Left renal cortex interstitium (tissue), 4 donors: Measurements from ENCODE around the gene ZFP92. TPM values are rescaled to one million over a fixed set of nuclear protein-coding genes. Genes with fewer than 3 reads are reported as not detected.

Experiments used
- DNase-seq, 4 donors: peaks; one replicate each; pipeline ENCODE4 v3.0.0-alpha.2; 2013; ENCODE audit warnings: low read depth in 4 of 4, low spot score in 2 of 4, missing footprints in 1 of 4
- polyA plus RNA-seq, 4 donors: library from polyadenylated mRNA; unstranded; fragments of 120-200 nt; gene quantifications; one replicate each; pipeline ENCODE4 v1.2.1, GENCODE V29; 2013; ENCODE audit not compliant: insufficient read length in 4 of 4

Gene ZFP92
- polyA plus RNA-seq, 4 donors: 0.75 to 1.1 (median 0.97) TPM

DNA sequence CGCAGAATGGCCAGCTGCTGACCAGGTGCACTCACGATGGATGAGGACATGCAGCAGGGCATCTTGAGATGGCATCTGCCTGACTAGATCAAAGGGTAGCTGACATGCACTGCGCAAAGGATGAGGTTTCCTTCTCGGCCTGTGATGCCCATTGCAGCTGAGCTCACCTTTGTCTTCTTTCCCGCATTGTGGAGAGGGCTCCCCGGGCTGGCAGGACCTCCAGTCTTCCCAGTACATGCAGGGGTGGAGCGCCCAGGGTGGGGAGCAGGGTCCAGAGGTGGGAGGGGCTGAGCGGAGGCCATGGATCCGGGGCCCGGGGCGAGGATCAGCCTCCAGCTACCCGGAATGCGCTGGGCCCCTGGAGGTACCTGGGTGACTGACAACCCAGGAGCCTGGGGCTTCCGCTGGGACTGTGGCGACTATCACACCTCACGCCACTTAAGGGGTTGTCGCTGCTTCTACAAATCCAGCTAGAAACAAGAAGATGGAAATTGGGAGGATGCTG lies 22.6 kb downstream of the ZFP92 start:
- DNase-seq: no peak

DNA sequence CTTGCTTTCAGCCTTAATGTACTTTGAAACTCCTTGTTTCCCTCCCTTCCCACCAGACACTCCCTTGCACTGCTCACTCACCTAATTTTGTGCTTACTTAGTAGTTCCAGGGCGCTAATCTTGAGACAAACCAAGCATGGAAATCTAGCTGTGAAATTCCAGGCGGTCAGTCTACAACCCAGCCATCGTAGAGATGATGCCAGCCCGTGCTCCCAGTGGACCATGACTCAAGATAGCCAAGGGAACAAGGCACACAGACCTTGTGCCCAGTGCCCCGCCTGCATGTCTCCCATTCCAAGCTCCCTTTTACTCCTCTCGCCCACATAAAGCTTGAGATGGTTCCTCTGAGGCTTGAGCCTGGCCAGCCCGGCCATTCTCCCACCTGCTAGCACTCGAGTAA lies 23.5 kb downstream of the ZFP92 start:
- no peak for DNase-seq

DNA sequence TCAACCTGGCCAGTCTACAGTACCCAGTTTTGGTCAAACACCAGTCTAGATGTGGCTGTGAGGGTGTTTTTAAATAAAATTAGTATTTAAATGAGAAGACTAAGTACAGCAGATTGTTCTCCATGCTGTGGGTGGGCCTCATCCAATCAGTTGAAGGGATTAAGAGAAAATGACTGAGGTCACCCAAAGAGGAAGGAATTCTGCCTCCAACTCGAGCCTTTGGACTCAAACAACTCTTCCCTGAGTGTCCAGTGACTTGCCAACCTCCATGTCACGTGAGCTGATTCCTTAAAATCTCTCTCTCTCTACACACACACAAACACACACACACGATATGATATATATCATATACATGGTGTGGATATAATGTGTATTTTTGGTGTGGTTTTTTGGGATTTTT lies 24.6 kb downstream of the ZFP92 start:
- no peak for DNase-seq

DNA sequence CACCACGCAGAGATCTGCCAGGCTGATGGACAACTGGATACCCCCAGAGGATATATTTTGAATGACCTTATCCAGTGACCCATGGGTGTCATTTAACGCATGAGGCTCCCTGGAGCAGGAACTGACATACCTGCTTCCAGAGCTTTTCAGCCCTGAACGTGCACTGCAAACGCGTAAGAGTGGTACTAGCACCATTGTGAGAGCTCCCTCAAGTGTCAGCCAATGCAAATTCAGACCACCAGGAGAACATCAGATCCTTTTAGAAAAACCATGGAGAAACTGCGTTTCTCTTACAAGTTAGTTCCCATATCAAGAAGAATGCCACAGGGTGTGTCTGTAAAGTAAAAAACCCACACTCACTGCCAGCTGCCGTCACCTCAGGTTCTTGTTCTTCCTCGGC lies 27.3 kb downstream of the ZFP92 start:
- peak in 1 of 4 donors; percentile 18 for DNase-seq

DNA sequence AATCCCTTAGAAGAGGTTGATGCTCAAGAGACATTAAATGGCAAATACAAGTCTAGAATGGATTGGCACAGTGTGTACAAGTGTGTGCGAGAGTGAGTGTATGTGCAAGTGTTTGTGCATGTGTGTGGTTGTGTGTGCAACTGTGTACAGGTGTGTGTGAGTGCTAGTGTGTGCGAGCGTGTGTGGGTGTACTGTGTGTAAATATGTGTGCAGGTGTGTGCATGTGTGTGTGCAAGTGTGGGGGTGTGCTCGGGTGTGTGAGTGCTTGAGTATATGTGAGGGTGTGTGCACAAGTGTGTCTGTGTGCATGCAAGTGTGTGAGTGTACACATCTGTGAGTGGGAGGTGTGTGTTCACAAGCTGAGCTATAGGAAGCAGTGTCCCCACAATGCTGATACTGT lies 28.7 kb downstream of the ZFP92 start:
- no peak for DNase-seq

DNA sequence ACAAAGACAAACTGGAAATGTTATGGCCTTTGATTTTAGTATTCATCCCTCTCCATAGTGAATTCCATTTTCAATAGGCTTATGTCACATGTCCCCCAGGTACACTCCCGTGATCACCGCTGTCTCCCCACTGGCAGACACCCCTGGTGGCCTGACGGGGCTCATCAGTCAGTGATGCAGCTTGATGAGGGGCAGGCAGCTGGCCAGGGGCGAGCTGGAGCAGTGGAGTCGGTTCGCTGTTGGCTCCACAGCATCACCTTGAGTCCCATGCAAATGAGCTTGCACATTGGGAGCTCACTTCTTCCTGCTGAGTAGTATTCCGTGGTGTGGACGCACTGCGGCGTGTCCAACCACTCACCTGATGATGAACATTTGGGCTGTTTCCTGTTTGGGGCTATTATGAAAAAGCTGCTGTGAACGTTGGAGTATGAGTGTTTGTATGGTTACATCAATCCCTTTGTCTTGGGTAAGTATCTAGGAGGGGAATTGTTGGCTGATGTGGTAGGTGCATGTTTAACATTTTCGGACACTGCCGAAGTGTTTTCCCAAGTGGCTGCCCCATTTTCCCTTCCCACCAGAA lies 29.4 kb downstream of the ZFP92 start:
- no peak for DNase-seq

DNA sequence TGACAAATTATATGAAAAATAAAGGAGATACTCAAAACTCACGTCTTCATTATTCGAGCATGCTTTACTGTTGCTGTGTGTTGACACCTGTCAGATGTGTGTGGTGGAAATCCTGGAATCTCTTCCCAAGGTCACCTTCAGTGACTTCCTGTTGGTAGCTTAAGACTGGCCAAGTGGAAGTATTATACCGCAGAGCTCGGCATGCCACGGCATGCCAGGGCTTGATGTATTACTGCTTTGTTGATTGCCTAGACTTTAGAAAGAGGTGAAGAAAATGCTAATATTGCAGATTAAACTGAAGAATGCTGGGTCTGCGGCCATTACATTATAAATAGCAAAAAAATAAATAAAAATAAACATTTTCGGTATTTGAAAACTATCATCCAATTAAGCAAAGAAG lies 30.0 kb downstream of the ZFP92 start:
- DNase-seq: no peak

DNA sequence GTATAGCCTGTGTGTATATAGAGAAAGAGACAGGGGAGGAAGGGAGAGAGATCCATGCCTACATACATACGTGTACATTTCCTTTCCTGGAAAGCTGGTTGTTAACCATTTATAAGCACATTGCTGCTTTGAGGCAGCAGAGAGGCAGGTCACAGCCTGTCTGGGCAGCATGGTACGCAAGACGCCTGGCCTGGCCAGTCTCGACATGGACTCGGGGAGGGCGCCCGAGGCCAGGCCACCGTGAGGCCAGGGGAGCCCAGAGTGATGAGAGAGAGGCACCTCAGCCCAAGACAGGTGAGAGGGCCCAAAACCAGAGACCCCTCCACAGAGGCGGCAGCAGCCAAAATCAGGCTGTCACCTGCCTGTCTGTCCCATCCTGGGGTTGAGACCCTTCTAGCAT lies 30.7 kb downstream of the ZFP92 start:
- no peak for DNase-seq

DNA sequence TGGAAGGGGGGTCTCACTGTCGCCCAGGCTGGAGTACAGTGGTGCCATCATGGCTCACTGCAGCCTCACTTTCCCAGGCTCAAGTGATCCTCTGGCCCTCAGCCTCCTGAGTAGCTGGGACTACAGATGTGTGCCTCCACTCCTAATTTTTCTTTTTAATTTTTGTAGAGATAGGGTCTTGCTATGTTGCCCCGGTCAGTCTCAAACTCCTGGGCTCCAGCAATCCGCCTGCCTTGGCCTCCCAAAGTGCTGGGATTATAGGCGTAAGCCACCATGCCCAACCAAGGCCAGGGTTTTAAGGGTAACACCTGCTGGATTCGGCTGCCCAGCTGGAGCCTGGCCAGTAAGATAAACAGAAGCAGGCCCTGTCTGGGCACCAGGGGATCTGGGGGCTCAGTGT lies 31.2 kb downstream of the ZFP92 start:
- no peak for DNase-seq

DNA sequence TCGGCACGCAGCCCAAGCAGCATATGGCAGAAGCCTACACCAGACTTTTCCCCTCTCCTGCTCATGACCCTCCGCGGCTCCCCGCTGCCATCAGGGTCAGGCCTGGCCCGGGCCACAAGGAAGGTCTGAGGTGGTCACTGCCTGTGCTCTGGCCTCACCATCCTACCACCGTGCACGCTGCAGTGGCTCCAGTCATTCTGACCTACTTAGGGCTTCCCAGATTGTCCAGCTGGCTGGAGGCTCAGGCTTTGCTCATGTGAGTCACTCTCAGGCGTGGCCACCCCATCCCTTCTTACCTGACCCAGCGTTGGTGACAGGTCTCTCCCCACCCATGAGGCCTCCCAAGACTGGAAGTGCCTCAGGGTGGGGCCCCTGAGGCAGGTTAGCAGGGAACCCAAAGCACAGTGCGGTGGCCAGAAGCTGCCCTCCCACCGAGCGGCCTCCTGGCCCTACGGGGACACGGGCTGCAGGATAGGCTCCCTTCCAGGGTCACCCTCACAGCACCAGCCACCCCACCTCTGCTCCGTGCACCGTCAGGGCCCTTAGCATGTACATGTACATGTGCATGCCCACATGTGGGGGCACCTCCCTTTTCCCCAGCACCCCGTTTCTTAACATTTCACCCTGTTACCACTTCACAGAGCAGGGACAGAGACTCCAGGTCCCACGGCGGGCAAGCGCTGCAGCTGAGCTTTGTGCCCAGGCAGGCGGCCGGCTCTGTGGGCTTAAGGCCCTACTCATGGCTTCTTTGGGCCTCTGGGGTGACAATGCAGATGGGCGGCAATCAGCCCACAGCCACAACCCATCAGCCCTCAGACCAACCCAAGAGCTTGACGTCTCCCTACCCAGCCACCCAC lies 32.4 kb downstream of the ZFP92 start:
- DNase-seq: no peak

DNA sequence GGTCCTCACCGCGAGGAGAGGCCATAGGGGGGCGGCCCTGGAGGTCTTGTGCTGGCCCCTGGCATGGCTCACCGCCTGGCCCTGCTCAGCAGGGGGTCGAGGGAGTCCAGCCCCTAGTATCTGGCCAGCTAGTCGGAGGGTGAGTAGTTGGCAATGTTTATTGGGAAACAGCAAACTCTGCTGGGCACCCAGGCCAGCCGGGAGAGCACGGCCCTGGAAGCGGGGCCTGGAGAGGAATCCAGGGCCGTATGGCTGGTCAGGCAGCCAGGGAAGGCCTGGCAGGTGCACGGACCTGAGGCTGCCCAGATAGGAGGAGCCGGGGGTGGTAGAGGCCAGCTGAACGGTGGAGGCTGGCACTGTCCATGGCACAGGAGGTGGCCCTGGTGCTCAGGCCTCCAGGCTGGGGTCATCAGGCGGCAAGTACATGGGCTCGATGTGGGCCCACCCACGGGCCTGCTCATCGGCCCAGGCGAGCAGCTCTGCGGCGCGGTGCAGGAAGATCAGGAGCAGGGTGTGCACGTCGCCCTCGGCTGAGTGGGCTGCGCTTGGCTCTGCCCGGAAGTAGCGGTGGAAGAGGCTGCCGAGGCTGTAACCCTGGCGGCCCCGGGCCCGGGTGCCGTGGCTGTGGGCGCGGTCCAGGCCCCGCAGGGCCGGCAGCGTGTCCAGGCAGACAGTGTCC lies 33.2 kb downstream of the ZFP92 start:
- no peak for DNase-seq

DNA sequence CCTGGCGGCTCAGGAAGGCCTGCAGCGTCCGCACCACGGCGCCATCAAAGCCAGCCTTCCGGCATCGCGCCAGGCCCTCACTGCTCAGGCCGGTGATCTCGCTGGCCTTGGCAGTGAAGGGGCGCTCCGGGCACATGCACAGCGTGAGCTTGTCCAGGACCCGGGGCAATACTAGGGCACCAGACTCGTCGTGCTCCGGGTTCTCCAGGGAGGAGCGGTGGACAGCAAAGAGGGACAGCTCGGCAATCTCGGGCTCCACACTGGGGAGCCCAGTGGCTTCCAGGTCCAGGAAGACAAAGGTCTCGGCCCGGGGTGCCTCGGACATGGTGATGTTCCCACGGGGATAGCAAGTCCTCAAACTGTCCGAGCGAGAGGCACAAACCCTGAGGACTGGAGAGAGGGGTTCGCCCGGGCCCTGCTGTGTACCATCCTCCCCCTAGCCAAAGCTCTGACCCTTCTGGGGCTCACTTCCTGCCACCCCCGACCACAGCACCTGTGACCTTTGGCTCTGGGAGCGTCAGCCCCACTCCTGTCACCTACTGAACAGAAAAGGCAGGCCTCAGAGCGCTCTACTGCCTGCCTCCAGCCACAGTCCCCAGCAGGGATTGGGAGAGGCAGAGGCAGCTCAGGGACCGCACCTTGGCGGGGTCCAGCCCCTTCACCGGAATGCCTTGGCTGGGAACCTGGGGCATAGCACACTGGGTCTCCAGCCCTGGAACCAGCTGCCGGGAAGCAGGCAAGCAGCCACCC lies 34.0 kb downstream of the ZFP92 start:
- DNase-seq: no peak

DNA sequence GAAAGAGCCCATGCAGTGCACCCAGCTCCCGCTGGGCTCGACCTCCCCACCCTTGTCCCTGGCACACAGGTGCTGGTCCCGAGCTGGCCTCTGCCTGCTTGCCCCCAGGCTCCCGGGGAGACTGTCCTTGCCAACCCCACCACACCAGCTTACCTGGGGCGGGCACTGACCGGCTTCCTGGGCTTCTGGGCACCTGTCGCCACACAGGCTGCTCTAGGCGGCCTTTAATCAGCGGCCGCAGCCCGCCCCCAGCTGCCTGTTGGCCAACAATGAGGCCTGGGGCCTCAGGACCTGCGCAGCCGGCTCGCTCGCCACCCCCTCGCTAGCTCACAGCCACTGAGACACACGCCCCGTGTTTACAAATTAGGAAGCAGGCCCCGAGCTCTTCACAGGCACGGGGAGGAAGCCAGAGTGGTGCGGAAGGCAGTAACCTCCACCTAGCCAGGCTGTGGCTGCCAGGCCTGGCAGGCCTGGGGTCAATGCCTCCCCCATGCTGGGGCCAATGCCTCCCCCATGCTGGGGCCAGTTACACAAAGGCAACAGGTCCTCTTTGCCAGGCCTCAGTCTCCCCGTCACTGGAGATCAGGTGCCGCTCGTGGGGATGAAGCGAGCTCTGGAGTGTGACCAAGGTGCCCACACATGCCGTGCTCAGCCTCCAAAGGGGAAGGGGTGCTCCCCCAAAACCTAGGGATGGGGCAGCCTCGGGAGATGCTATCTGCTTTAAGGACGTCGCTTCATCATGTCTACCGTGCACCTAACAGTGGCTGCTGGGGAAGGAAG lies 34.8 kb downstream of the ZFP92 start, which contains the start of gene TREX2:
Gene TREX2, minus strand, starts transcription at position 201 of the 780 bp plus-strand sequence. CDS start 626 bp downstream, outside the sequence.
- no peak for DNase-seq

DNA sequence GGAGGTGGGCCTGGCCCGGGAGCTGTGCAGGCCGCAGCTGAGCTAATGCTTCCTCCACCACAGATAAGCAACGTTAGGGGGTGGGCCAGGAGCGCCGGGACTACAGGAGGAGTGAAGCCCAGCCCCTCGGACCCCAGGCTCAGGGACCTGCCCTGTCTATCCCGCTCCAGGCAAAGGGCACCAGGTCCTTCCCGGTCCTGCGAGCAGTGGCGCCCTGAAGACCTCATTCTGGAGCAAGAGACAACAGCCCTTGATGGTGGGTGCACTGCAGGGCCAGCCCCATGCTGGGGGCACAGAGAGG lies 35.3 kb downstream of the ZFP92 start:
- DNase-seq: no peak

DNA sequence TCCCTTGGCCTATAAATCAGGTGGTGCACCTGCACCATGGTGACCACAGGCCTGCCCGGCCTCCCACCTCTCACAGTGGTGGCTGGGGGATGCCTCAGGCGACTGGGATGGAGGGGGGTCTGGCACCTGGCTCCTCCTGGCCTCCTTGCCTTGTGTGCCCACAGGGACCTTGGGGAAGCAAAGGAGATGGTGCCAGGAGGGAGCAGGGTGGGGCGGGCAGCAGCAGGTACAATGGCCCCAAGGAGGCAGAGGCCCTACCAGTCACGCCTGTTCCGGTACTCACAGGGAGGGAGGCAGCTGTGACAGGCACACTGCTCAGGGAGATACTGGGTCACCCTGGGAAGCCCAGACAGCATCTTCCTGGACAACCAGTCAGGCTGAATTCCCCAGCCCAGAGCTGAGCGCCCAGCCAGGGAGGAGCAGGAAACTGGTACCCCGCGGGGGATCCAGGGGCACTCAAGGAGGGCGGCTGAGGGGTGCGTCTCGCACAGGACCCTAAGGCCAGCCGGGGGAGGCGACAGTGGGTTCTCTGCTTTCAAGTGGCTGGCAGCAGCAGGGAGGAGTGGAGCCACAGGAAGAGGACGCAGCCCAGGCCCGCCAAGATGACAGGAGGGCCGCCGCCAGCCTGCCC lies 35.8 kb downstream of the ZFP92 start:
- DNase-seq: no peak

DNA sequence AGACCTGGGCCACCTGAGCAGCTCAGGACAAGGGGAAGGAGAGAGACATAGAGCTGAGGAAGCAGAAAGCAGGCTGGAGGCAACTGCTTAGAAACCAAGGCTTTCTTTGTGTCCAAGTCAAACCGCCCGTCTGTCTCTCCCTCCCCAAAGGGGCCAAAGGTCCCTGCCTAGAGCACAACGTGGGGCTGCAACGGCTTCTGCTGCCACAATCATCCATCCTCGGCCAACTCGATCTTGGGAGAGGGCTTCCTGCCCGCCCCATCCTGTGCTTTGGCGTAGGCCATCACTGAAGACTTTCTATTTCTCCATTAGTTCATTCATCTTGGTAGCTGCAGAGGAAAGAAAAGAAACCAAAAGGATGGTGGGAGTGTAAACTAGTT lies 36.3 kb downstream of the ZFP92 start:
- no peak for DNase-seq

DNA sequence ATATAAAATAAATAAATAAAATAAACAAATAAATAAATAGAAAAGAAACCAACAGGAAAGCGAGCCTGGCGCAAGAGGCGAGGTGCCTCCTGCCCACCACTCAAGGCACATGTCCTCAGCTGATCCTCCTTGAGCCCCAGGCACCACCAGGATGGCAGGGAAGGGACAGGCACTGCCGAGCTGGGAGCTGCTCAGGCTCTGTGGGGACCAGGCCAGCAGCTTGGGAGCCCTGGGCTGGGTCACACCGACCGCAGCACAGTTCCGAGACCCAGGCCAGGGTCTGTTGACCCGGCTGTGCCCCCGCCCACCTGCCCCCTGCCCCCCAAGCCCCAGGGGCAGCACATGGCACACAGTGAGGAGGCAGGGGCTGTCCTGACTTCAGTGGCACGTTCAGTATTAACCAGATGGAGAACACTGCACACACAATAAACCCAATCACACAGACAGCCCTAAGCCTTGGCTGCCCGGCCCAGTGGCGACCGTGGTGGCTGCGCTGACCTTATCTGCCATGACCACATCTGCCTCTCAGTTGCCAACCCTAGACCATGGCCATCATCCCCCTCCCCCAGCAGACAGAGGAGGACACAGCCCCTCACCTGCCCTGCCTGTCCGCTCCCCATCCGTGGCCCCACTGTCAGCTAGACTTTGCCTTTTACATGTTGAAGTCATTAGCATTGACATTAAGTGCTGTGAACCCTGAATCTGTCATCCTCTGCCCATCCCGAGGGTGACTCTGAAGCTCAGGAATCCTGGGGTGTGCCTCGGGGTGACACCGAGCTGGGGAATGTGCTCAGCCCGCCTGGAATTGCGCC lies 37.5 kb downstream of the ZFP92 start:
- DNase-seq: no peak

DNA sequence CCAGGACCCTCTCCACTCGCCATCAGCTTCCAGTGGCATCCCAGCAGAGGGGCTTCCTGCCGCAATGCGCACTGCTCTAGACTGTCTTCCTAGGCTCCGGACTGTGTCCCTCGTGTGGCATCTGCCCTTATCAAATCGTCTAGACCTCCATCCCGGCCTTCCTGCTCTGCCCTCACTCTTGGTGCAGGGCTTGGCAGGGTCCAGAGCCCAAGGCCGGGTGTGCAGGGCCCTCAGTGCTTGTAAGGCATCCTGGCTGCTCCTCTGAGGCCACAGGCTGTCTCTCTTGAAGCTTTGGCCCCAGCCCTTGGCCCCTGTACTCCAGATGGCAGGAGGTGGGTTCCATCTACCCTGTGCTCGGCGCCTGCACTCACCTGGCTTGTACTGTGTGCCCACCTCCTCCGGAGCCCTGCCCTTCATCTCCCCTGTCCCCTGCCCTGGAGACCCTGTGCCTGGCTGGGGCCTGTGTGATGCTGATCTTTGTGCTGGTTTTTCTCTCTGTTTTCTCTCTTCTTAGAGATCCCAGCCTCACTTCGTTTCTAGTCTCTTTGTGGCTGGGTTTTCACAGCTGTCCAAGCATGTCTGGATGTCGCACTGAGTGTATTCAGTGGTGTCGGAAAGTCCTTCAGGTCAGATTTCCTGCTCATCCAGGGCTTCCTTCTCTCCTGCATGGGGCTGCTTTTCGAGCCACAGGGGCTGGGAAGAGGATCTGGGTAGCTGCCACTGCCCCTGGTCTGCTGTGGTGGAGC lies 38.3 kb downstream of the ZFP92 start:
- no peak for DNase-seq
